GM12878 (cell line): ENCODE results near the gene SOCS1. TPM values are rescaled to one million over a fixed set of nuclear protein-coding genes. Genes with fewer than 3 reads are reported as not detected.

Experiments used
- ATAC-seq: fragments of 200-7000 bp; cut with Tn5 transposase; 3 replicates; pipeline ENCODE4 v1.9.1; 2020; ENCODE audit warnings: mild to moderate bottlenecking, moderate library complexity
- BruUV-seq: library from RNA; stranded (reverse); fragments of 400-500 nt; replicated peaks from 2 replicates; lab custom pipeline; 2021; lab: Mats Ljungman, UMichigan
- CTCF ChIA-PET: fragments of 300-600 bp; sonication (Branson Sonifier 250); formaldehyde crosslinking; extraction: SDS; loops from one replicate; lab custom pipeline; 2021; ENCODE audit warnings: inconsistent platforms; lab: Yijun Ruan, JAX
- POLR2A ChIA-PET: fragments of 350-600 bp; formaldehyde crosslinking; extraction: SDS; loops from one replicate; lab custom pipeline; 2021; ENCODE audit warnings: inconsistent platforms; lab: Charles Lee
- RAD21 ChIA-PET: fragments of 300-600 bp; sonication (Branson Sonifier 250); formaldehyde crosslinking; loops from one replicate; lab custom pipeline; 2023; ENCODE audit warnings: antibody characterized with exemption; ENCODE audit not compliant: unreplicated experiment; lab: Charles Lee
- SMC1A ChIA-PET: fragments of 300-600 bp; sonication (Branson Sonifier 250); formaldehyde crosslinking; loops from one replicate; lab custom pipeline; 2023; ENCODE audit not compliant: unreplicated experiment, uncharacterized antibody; lab: Charles Lee
- DNase-seq: peaks from one replicate; pipeline ENCODE4 v3.0.0-alpha.2; 2011; ENCODE audit warnings: low read depth, low spot score
- FAIRE-seq: peaks from 3 replicates; lab custom pipeline; 2011; peaks lifted over from hg19 to GRCh38; lab: Jason Lieb, UNC
- H2AFZ ChIP-seq: 2 replicates; pipeline ENCODE4 v1.6.0; 2011; ENCODE audit warnings: low read depth, low read length, control low read depth; ENCODE audit not compliant: control insufficient read depth
- H3K27ac ChIP-seq: 2 replicates; pipeline ENCODE4 v1.5.1; 2011; ENCODE audit warnings: control low read depth; ENCODE audit not compliant: control insufficient read depth, insufficient read depth
- H3K27me3 ChIP-seq, 2 experiments: replicated peaks in 1 of 2; 2 replicates each; pipeline versions ENCODE4 v1.6.0 to v1.6.1; 2011; ENCODE audit warnings: low read length in 1 of 2; ENCODE audit not compliant: control insufficient read depth in 2 of 2, insufficient read depth in 2 of 2
- H3K36me3 ChIP-seq, 2 experiments: 2 replicates each; pipeline ENCODE4 v1.5.1; 2011; ENCODE audit warnings: low read length in 1 of 2; ENCODE audit not compliant: control insufficient read depth in 2 of 2, insufficient read depth in 2 of 2
- H3K4me1 ChIP-seq: 2 replicates; pipeline ENCODE4 v1.6.1; 2011; ENCODE audit warnings: mild to moderate bottlenecking, low read length, moderate library complexity, mixed read lengths; ENCODE audit not compliant: control insufficient read depth, insufficient read depth
- H3K4me2 ChIP-seq: 2 replicates; pipeline ENCODE4 v1.6.0; 2011; ENCODE audit warnings: control low read depth; ENCODE audit not compliant: control insufficient read depth, insufficient read depth
- H3K4me3 ChIP-seq: fragments of 200-600 bp; sonication (generic); 2 replicates; pipeline ENCODE4 v1.5.1; 2016
- H3K79me2 ChIP-seq: 2 replicates; pipeline ENCODE4 v1.6.0; 2011; ENCODE audit warnings: low read length; ENCODE audit not compliant: control insufficient read depth, insufficient read depth
- H3K9ac ChIP-seq: 2 replicates; pipeline ENCODE4 v1.8.0; 2011; ENCODE audit warnings: low read length, control low read depth, mixed read lengths; ENCODE audit not compliant: control insufficient read depth, insufficient read depth
- H3K9me3 ChIP-seq: replicated peaks from 3 replicates; pipeline ENCODE4 v1.5.1; 2011; ENCODE audit warnings: mild to moderate bottlenecking, low read length; ENCODE audit not compliant: control insufficient read depth, insufficient read depth
- H4K20me1 ChIP-seq: 2 replicates; pipeline ENCODE4 v1.6.0; 2011; ENCODE audit not compliant: control insufficient read depth, insufficient read depth
- ATF2 ChIP-seq: IDR thresholded peaks from 2 replicates; pipeline ENCODE4 v1.6.1; 2012; ENCODE audit warnings: low read length, inconsistent platforms
- ATF3 ChIP-seq: IDR thresholded peaks from 2 replicates; pipeline ENCODE4 v1.6.1; 2011; ENCODE audit warnings: low read depth, mild to moderate bottlenecking, low read length, moderate library complexity, borderline replicate concordance; ENCODE audit errors: extremely low read depth
- BRCA1 ChIP-seq: IDR thresholded peaks from 2 replicates; pipeline ENCODE4 v1.6.1; 2011; ENCODE audit warnings: low read depth, low read length, improper control_type of control experiment
- CREM ChIP-seq: IDR thresholded peaks from 2 replicates; pipeline ENCODE4 v1.6.1; 2014; ENCODE audit warnings: antibody characterized with exemption, low read depth
- GATAD2B ChIP-seq: fragments of 450-650 bp; conservative IDR thresholded peaks from 2 replicates; pipeline ENCODE4 v1.6.1; 2017; ENCODE audit warnings: low read depth, mild to moderate bottlenecking, moderate library complexity
- IKZF1 ChIP-seq: fragments of 450-650 bp; conservative IDR thresholded peaks from 2 replicates; pipeline ENCODE4 v1.6.1; 2017; ENCODE audit warnings: antibody characterized with exemption, mild to moderate bottlenecking
- JUNB ChIP-seq: IDR thresholded peaks from 2 replicates; pipeline ENCODE4 v1.6.1; 2016; ENCODE audit warnings: antibody characterized with exemption, mild to moderate bottlenecking
- NKRF ChIP-seq: fragments of 450-650 bp; conservative IDR thresholded peaks from 2 replicates; pipeline ENCODE4 v1.6.1; 2017; ENCODE audit warnings: mild to moderate bottlenecking, moderate library complexity
- PML ChIP-seq: IDR thresholded peaks from 2 replicates; pipeline ENCODE4 v1.6.1; 2012; ENCODE audit warnings: low read length, inconsistent platforms
- POLR2A ChIP-seq: IDR thresholded peaks from 2 replicates; pipeline ENCODE4 v1.6.1; 2011; ENCODE audit warnings: low read depth, mild to moderate bottlenecking, low read length
- RAD51 ChIP-seq: fragments of 450-650 bp; IDR thresholded peaks from 2 replicates; pipeline ENCODE4 v1.6.1; 2016; ENCODE audit warnings: moderate library complexity, mild to moderate bottlenecking, inconsistent platforms
- SP1 ChIP-seq: IDR thresholded peaks from one replicate; pipeline ENCODE4 v1.6.1; 2011; ENCODE audit warnings: low read depth, low read length
- SPI1 ChIP-seq: IDR thresholded peaks from 2 replicates; pipeline ENCODE4 v1.6.1; 2011; ENCODE audit warnings: low read depth, mild to moderate bottlenecking, low read length, moderate library complexity, borderline replicate concordance; ENCODE audit not compliant: insufficient read depth
- TBL1XR1 ChIP-seq: IDR thresholded peaks from 2 replicates; pipeline ENCODE4 v1.6.1; 2012; ENCODE audit warnings: low read depth, low read length, improper control_type of control experiment
- TCF12 ChIP-seq: IDR thresholded peaks from 2 replicates; pipeline ENCODE4 v1.6.1; 2011; ENCODE audit warnings: low read depth, mild to moderate bottlenecking, low read length
- YY1 ChIP-seq: IDR thresholded peaks from 2 replicates; pipeline ENCODE4 v1.6.1; 2011; ENCODE audit warnings: low read depth, mild to moderate bottlenecking, low read length
- WGBS: methylation state at CpG from one replicate; pipeline ENCODE4 v1.1.6; 2016; ENCODE audit warnings: low lambda C conversion rate; ENCODE audit not compliant: insufficient replicate concordance, insufficient coverage; ENCODE audit errors: missing lambda C conversion rate; 5-methylcytosine and 5-hydroxymethylcytosine counted together
- in situ Hi-C: fragments of 300-500 bp; cut with MboI; formaldehyde crosslinking; loops from 9 replicates; pipeline ENCODE4 v1.14.3; 2018; ENCODE audit warnings: mixed read lengths
- intact Hi-C: fragments of 100-400 bp; cut with micrococcal nuclease; formaldehyde crosslinking; loops from one replicate; pipeline ENCODE4 v1.14.2; 2022; ENCODE audit not compliant: unreplicated experiment
- polyA plus RNA-seq, 11 experiments: library from polyadenylated mRNA; depleted of rRNA in 4 of 11; unstranded in 6 of 11; stranded (reverse) in 5 of 11; fragments of >200 nt; fragmentation: Nextera tagmentation in 4 of 11; fragmentation: Illumina TruSeq in 1 of 11; extraction: Ambion mirVana in 4 of 11; extraction: Trizol in 1 of 11; gene quantifications; 1 replicate in 1 of 11; 2 replicates in 10 of 11; pipeline versions ENCODE4 v1.2.1 to v1.2.3, GENCODE V29; 2011 to 2016; ENCODE audit warnings: inconsistent platforms in 2 of 11, missing spikeins in 2 of 11, low read depth in 1 of 11
- total RNA-seq, 4 experiments: library from RNA; depleted of rRNA in 3 of 4; stranded (reverse); fragments of >200 nt in 3 of 4; fragmentation: Illumina TruSeq in 1 of 4; extraction: Trizol in 1 of 4; gene quantifications; 2 replicates each; pipeline versions ENCODE4 v1.2.1 to v1.2.3, GENCODE V29; 2013 to 2021

Gene SOCS1
- total and polyA plus RNA-seq, 10 of the 15 experiments (the other 5 are each of a cell fraction or from before 2014, with no cell fraction given), result 0.42 to 39.8 (median 11.2) TPM

- TF ChIP-seq TBL1XR1 (no peak), PML (no peak), BRCA1 (no peak), CREM (no peak), NKRF (no peak), POLR2A (no peak), SPI1 (no peak), JUNB (peak; percentile 54; the same call in 1 of the 2 replicates), TCF12 (0 out of 2 replicates have a peak, but pooled peaks have one; percentile 22), RAD51 (no peak), SP1 (no peak), ATF3 (no peak), GATAD2B (no peak), YY1 (no peak), ATF2 (no peak), IKZF1 (no peak)
Observed at GRCh38 chr16:11248133-11248532, 7.9 kb downstream of the SOCS1 start.

More at GRCh38 chr16:11248133-11248532, 7.9 kb downstream of the SOCS1 start:
- H3K36me3 ChIP-seq, result 0 out of 4 replicates have a peak, but pooled peaks cover 0 to 3% of the 10 kb centered on the region in 2 experiments
- CTCF ChIA-PET, result interaction anchor here (0.6 to 2.1 kb wide), 4 partner anchors 9 to 1477 kb away, joined by 3 to 6 read pairs (median 4); no protein-coding TSS in a partner anchor
- FAIRE-seq (no peak), DNase-seq (no peak), ATAC-seq (no peak)
- RAD21 ChIA-PET, result interaction anchor here (1.0 to 3.3 kb wide), 4 partner anchors 12 to 142 kb away, joined by 3 to 13 read pairs (median 4); no protein-coding TSS in a partner anchor
- H3K4me2 ChIP-seq, result no peak overlapping the region
- no peaks in the 10 kb centered on the region for H4K20me1 ChIP-seq
- H3K4me3 ChIP-seq, result no peak overlapping the region
- intact Hi-C loops (no loop called here), in situ Hi-C loops (no loop called here)
- no peak overlapping the region; the same call in 1 of the 2 replicates for H2AFZ ChIP-seq
- H3K9ac ChIP-seq, result no peak overlapping the region
- H3K27ac ChIP-seq, result no peak overlapping the region
- WGBS, result 34% methylated on average over 8 of the region's 8 CpGs
- SMC1A ChIA-PET, result interaction anchor here (0.9 to 3.3 kb wide), 6 partner anchors 12 to 135 kb away, joined by 3 to 15 read pairs (median 5); no protein-coding TSS in a partner anchor
- no peaks in the 10 kb centered on the region; the same call in 2 of the 3 replicates for H3K9me3 ChIP-seq
- no TSS peak for BruUV-seq
- POLR2A ChIA-PET, result interaction anchor here (1.4 kb wide), 1 partner anchor 12 kb away, joined by 3 read pairs; no protein-coding TSS in a partner anchor
- peaks cover 8% of the 10 kb centered on the region for H3K79me2 ChIP-seq
- peaks cover 21% of the 10 kb centered on the region for H3K4me1 ChIP-seq
- no peaks in the 10 kb centered on the region for H3K27me3 ChIP-seq
